HEK293 (cell line): ENCODE measurements around the gene FANCE.

Experiments used
- CTCF ChIA-PET: fragments of 350-600 bp; formaldehyde crosslinking; extraction: SDS; loops from one replicate; lab custom pipeline; 2021; ENCODE audit warnings: antibody characterized with exemption; lab: Yijun Ruan, JAX
- POLR2A ChIA-PET: fragments of 300-600 bp; formaldehyde crosslinking; extraction: SDS; loops from one replicate; lab custom pipeline; 2020; ENCODE audit warnings: antibody characterized with exemption, inconsistent platforms; lab: Yijun Ruan, JAX
- H3K27ac ChIP-seq: fragments of 200-500 bp; sonication (Bioruptor generic); 2 replicates; pipeline ENCODE4 v1.5.1; 2014; ENCODE audit warnings: low read depth, low read length, control low read depth, inconsistent platforms; ENCODE audit errors: extremely low read depth
- H3K36me3 ChIP-seq, 2 experiments: fragments of 200-500 bp in 1 of 2; sonication (Bioruptor generic) in 1 of 2; 1 replicate in 1 of 2; 2 replicates in 1 of 2; pipeline ENCODE4 v1.5.1; 2014 to 2017; ENCODE audit warnings: inconsistent platforms in 2 of 2, low read length in 2 of 2; ENCODE audit not compliant: control insufficient read depth in 2 of 2, insufficient read depth in 1 of 2
- H3K4me1 ChIP-seq: fragments of 200-500 bp; sonication (Bioruptor generic); 2 replicates; pipeline ENCODE4 v1.5.1; 2014; ENCODE audit warnings: mild to moderate bottlenecking, low read length, inconsistent platforms; ENCODE audit not compliant: control insufficient read depth, insufficient read depth
- H3K4me3 ChIP-seq: 2 replicates; pipeline ENCODE4 v1.5.1; 2011; ENCODE audit warnings: low read depth, mild to moderate bottlenecking, control low read depth, low read length, moderate library complexity
- H3K9me3 ChIP-seq: fragments of 200-500 bp; sonication (Bioruptor generic); 2 replicates; pipeline ENCODE4 v1.5.1; 2014; ENCODE audit warnings: low read depth, low read length, inconsistent platforms; ENCODE audit not compliant: control insufficient read depth, insufficient read depth
- BCL11B ChIP-seq: fragments of 450-650 bp; formaldehyde crosslinking; IDR thresholded peaks from 2 replicates; pipeline ENCODE4 v1.5.1; 2016; ENCODE audit warnings: low read depth, missing biosample characterization, missing genetic modification characterization
- PRDM1 ChIP-seq: fragments of 450-650 bp; formaldehyde crosslinking; IDR thresholded peaks from 2 replicates; pipeline ENCODE4; 2016; ENCODE audit warnings: missing biosample characterization, missing genetic modification characterization
- SP2 ChIP-seq: fragments of 450-650 bp; formaldehyde crosslinking; IDR thresholded peaks from 2 replicates; pipeline ENCODE4 v1.5.1; 2016; ENCODE audit warnings: missing biosample characterization, missing genetic modification characterization
- ZBTB20 ChIP-seq: fragments of 450-650 bp; formaldehyde crosslinking; IDR thresholded peaks from 2 replicates; pipeline ENCODE4 v1.5.1; 2016; ENCODE audit warnings: missing biosample characterization, missing genetic modification characterization
- ZFP3 ChIP-seq: fragments of 450-650 bp; formaldehyde crosslinking; IDR thresholded peaks from 2 replicates; pipeline ENCODE4 v1.5.1; 2016; ENCODE audit warnings: low read depth, missing biosample characterization, missing genetic modification characterization
- ZNF707 ChIP-seq: fragments of 450-650 bp; formaldehyde crosslinking; IDR thresholded peaks from 2 replicates; pipeline ENCODE4 v1.5.1; 2016; ENCODE audit warnings: missing biosample characterization, missing genetic modification characterization
- TF ChIP-seq, protein P1 (sequence below): fragments of 450-650 bp; formaldehyde crosslinking; IDR thresholded peaks from 2 replicates; pipeline ENCODE4 v1.5.1; 2016; ENCODE audit warnings: missing biosample characterization, missing genetic modification characterization
- TF ChIP-seq, protein P2 (sequence below): fragments of 450-650 bp; formaldehyde crosslinking; IDR thresholded peaks from 2 replicates; pipeline ENCODE4 v1.5.0; 2017; ENCODE audit warnings: missing biosample characterization, missing genetic modification characterization, borderline replicate concordance
- TF ChIP-seq, protein P3 (sequence below): IDR thresholded peaks from 2 replicates; pipeline ENCODE4 v1.6.1; 2011; ENCODE audit warnings: mild to moderate bottlenecking, low read depth, low read length, borderline replicate concordance
- TF ChIP-seq, protein P4 (sequence below): sonication (generic); formaldehyde crosslinking; IDR thresholded peaks from 2 replicates; pipeline ENCODE4 v1.8.1; 2022; ENCODE audit warnings: mild to moderate bottlenecking, moderate library complexity, missing genetic modification reagents
- TF ChIP-seq, protein P5 (sequence below): fragments of 450-650 bp; formaldehyde crosslinking; IDR thresholded peaks from 2 replicates; pipeline ENCODE4 v1.5.1; 2016; ENCODE audit warnings: missing biosample characterization, missing genetic modification characterization

FANCE gene

DNA sequence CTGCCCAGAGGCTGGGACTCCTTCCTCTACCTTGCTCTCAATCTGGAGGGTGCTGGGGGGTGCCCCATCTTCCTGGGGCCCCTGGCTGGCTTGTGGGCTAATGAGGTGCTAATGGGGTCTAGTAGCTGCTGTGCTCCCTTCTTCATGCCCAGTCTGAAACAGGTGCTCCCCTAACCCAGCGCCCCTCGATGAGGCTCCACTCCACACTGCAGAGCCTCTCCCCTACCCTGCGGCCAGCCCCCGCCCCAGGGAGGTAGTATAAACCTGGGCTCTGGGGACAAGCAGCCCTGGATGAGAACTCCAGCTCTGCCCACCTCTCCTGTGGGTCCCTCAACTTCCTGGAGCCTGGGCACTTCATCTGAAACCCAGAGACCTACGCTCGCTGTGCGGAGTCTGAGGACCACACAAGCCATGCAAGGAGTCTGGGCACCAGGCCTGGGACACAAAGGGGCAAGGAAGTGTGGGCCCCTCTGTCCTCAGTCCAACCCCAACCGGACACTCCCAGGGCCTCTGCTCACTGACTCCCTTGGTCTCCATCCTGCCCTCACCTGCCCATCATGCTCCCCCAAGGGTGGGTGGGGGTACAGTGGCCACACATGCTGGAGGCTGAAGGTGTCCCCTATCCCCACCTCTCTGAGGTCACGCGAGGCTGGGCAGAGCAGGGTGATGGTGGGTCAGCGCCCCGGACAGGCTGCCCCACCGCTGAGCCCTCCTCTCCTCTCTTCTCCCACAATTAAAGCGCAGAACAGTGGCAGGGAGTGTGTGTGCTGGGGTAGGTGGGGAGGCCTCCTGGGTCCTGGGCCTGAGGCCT lies 22.2 kb downstream of the FANCE start (continued):
- TF ChIP-seq, protein P1, sequence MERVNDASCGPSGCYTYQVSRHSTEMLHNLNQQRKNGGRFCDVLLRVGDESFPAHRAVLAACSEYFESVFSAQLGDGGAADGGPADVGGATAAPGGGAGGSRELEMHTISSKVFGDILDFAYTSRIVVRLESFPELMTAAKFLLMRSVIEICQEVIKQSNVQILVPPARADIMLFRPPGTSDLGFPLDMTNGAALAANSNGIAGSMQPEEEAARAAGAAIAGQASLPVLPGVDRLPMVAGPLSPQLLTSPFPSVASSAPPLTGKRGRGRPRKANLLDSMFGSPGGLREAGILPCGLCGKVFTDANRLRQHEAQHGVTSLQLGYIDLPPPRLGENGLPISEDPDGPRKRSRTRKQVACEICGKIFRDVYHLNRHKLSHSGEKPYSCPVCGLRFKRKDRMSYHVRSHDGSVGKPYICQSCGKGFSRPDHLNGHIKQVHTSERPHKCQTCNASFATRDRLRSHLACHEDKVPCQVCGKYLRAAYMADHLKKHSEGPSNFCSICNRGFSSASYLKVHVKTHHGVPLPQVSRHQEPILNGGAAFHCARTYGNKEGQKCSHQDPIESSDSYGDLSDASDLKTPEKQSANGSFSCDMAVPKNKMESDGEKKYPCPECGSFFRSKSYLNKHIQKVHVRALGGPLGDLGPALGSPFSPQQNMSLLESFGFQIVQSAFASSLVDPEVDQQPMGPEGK (tag by site-specific recombination) = peak; percentile 84
- peak; percentile 43; the same call in 1 of the 2 replicates for TF ChIP-seq ZBTB20 (tag by site-specific recombination)
- TF ChIP-seq, protein P2, sequence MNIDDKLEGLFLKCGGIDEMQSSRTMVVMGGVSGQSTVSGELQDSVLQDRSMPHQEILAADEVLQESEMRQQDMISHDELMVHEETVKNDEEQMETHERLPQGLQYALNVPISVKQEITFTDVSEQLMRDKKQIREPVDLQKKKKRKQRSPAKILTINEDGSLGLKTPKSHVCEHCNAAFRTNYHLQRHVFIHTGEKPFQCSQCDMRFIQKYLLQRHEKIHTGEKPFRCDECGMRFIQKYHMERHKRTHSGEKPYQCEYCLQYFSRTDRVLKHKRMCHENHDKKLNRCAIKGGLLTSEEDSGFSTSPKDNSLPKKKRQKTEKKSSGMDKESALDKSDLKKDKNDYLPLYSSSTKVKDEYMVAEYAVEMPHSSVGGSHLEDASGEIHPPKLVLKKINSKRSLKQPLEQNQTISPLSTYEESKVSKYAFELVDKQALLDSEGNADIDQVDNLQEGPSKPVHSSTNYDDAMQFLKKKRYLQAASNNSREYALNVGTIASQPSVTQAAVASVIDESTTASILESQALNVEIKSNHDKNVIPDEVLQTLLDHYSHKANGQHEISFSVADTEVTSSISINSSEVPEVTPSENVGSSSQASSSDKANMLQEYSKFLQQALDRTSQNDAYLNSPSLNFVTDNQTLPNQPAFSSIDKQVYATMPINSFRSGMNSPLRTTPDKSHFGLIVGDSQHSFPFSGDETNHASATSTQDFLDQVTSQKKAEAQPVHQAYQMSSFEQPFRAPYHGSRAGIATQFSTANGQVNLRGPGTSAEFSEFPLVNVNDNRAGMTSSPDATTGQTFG (tag by site-specific recombination) = no peak

DNA sequence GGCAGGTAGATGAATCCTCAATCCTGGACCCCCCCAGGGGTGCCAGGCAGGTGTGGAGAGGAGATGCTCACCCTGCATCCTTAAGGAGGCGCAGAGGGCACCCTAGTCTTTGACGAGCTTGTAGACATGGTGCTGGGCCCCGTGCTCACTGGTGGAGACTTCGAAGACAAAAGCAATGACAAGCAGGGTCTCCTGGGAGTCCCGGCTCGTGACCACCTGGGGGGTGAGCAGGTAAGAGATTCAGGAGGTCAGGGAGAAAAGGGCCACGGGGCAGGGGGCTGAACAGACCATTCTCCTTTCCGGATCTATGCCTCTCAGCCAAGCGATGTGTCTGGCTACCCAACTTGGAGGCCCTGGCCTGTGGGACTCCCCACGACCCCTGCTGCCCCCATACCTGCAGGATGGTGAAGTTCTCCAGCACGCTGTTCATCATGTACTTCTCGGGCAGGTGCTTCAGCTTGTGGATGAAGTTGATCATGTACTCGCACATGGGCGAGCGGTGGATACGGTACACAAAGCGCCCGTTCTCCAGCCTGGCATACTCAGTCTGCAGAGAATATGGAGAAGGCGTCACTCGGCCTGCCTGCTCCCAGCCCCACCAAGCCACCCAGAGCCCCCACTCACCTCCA lies 22.9 kb downstream of the FANCE start:
- Histone ChIP-seq H3K27ac (no peak overlapping the region), H3K4me1 (no peaks in the 10 kb centered on the region), H3K36me3 (peaks cover 3 to 67% of the 10 kb centered on the region in 2 experiments; a peak in 2 of 3 replicates), H3K4me3 (no peak overlapping the region), H3K9me3 (no peaks in the 10 kb centered on the region)
- POLR2A ChIA-PET = interaction anchor here (1.0 to 9.5 kb wide), 2 partner anchors 10 to 21 kb away, joined by 4 to 198 read pairs; no protein-coding TSS in a partner anchor
- TF ChIP-seq, protein P3, sequence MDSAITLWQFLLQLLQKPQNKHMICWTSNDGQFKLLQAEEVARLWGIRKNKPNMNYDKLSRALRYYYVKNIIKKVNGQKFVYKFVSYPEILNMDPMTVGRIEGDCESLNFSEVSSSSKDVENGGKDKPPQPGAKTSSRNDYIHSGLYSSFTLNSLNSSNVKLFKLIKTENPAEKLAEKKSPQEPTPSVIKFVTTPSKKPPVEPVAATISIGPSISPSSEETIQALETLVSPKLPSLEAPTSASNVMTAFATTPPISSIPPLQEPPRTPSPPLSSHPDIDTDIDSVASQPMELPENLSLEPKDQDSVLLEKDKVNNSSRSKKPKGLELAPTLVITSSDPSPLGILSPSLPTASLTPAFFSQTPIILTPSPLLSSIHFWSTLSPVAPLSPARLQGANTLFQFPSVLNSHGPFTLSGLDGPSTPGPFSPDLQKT = no peak
- TF ChIP-seq, protein P4, sequence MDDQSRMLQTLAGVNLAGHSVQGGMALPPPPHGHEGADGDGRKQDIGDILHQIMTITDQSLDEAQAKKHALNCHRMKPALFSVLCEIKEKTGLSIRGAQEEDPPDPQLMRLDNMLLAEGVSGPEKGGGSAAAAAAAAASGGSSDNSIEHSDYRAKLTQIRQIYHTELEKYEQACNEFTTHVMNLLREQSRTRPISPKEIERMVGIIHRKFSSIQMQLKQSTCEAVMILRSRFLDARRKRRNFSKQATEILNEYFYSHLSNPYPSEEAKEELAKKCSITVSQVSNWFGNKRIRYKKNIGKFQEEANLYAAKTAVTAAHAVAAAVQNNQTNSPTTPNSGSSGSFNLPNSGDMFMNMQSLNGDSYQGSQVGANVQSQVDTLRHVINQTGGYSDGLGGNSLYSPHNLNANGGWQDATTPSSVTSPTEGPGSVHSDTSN = no peak
- CTCF ChIA-PET = interaction anchor here (0.7 to 0.8 kb wide), 2 partner anchors 12 to 133 kb away, joined by 3 read pairs; partner anchors contain the start of gene PPARD

DNA sequence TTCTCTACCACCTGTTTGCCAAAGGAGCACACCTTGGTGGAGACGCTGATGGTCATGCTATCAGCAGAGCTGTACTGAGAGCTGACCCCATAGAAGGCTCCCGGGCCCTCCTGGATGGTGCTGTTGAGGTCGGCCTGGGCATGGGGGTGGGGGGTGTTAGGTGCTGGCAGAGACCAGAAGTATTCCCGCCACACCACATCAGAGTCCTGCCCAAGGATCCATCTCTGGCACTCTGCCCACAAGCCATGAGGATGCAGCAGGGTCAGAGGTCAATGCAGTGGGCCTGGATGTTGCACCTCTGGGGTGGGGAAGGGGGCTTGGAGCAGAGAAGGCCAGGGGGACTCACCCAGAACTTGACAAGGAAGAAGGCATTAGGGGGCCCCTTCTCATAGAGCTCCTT lies 23.4 kb downstream of the FANCE start:
- CTCF ChIA-PET = interaction anchor here (0.8 kb wide), 1 partner anchor 133 kb away, joined by 3 read pairs; the partner anchor contains the start of gene PPARD
- Histone ChIP-seq H3K4me1 (no peaks in the 10 kb centered on the region), H3K9me3 (no peaks in the 10 kb centered on the region), H3K4me3 (no peak overlapping the region), H3K36me3 (peaks cover 3 to 64% of the 10 kb centered on the region in 2 experiments; a peak in 2 of 3 replicates), H3K27ac (no peak overlapping the region)
- no peak for TF ChIP-seq ZNF707
- peak; percentile 56; the same call in 1 of the 2 replicates for TF ChIP-seq BCL11B (tag by site-specific recombination)
- POLR2A ChIA-PET = interaction anchor here (1.0 to 9.5 kb wide), 2 partner anchors 9 to 21 kb away, joined by 4 to 198 read pairs; no protein-coding TSS in a partner anchor

DNA sequence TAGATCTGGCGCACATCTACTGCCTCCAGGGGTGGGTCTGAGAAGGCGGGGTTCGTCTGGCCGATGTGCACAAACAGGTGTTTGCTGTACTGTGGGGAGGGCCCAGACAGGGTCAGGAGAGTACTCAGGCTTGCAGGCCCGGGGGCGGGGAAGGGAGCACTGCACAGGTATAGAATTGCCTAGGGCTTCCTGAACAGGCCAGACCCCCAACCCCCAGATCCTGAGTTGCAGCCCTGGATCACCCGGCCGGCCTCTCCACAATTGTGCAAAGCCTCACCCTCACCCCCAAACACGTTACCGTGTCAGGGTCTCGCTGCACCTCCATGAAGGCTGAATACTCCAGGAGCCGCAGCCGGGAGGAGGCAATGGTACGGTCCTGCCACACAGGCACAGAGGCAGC lies 23.9 kb downstream of the FANCE start:
- no peak overlapping the region for H3K4me3 ChIP-seq
- peaks cover 3 to 62% of the 10 kb centered on the region in 2 experiments; a peak in 2 of 3 replicates for H3K36me3 ChIP-seq
- H3K27ac ChIP-seq = no peak overlapping the region
- TF ChIP-seq PRDM1 (tag by site-specific recombination) (no peak), ZFP3 (tag by site-specific recombination) (no peak), SP2 (0 out of 2 replicates have a peak, but pooled peaks have one; percentile 8)
- TF ChIP-seq, protein P5, sequence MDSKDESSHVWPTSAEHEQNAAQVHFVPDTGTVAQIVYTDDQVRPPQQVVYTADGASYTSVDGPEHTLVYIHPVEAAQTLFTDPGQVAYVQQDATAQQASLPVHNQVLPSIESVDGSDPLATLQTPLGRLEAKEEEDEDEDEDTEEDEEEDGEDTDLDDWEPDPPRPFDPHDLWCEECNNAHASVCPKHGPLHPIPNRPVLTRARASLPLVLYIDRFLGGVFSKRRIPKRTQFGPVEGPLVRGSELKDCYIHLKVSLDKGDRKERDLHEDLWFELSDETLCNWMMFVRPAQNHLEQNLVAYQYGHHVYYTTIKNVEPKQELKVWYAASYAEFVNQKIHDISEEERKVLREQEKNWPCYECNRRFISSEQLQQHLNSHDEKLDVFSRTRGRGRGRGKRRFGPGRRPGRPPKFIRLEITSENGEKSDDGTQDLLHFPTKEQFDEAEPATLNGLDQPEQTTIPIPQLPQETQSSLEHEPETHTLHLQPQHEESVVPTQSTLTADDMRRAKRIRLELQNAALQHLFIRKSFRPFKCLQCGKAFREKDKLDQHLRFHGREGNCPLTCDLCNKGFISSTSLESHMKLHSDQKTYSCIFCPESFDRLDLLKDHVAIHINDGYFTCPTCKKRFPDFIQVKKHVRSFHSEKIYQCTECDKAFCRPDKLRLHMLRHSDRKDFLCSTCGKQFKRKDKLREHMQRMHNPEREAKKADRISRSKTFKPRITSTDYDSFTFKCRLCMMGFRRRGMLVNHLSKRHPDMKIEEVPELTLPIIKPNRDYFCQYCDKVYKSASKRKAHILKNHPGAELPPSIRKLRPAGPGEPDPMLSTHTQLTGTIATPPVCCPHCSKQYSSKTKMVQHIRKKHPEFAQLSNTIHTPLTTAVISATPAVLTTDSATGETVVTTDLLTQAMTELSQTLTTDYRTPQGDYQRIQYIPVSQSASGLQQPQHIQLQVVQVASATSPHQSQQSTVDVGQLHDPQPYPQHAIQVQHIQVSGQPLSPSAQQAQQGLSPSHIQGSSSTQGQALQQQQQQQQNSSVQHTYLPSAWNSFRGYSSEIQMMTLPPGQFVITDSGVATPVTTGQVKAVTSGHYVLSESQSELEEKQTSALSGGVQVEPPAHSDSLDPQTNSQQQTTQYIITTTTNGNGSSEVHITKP (tag by site-specific recombination) = peak; percentile 58
- no peaks in the 10 kb centered on the region for H3K9me3 ChIP-seq
- ChIA-PET CTCF (interaction anchor here (0.8 kb wide), 1 partner anchor 134 kb away, joined by 3 read pairs; the partner anchor contains the start of gene PPARD), POLR2A (interaction anchor here (1.0 to 9.5 kb wide), 2 partner anchors 9 to 20 kb away, joined by 4 to 198 read pairs; no protein-coding TSS in a partner anchor)
- H3K4me1 ChIP-seq = no peaks in the 10 kb centered on the region
